ENCODE data around the gene PHACTR4. TPM values are rescaled to one million over a fixed set of nuclear protein-coding genes. Genes with fewer than 3 reads are reported as not detected.
A peak's percentile ranks its signal among the peaks of the same experiment; 100 is the strongest.

Gene PHACTR4
- total and polyA plus RNA-seq, 2 experiments from 2014 or later, result 35.4 to 47.1 TPM

GRCh38 chr1:28416509-28417194 is 47.1 kb downstream of the PHACTR4 start:
- Histone ChIP-seq H4K20me1 (replicated peaks; ENCODE audit: insufficient read depth) (no peaks in the 10 kb centered on the region), H3K4me1 (ENCODE audit: insufficient read depth) (peaks cover 43% of the 10 kb centered on the region), H2AFZ (no peak overlapping the region), H3K27ac (ENCODE audit: low read depth) (peak overlapping the region; percentile 1; the same call in 1 of the 2 replicates), H3K9me2 (ENCODE audit: insufficient read depth) (no peaks in the 10 kb centered on the region), H3K4me2 (no peak overlapping the region), H3F3A (replicated peaks; ENCODE audit: low read depth) (peaks cover 5% of the 10 kb centered on the region), H3K36me3 (ENCODE audit: insufficient read depth) (no peaks in the 10 kb centered on the region), H3K79me2 (replicated peaks; ENCODE audit: insufficient read depth) (peaks cover 54% of the 10 kb centered on the region), H3K27me3 (ENCODE audit: insufficient read depth) (no peaks in the 10 kb centered on the region), H3K4me3 (no peak overlapping the region)
- H3K36me3 Mint-ChIP-seq (ENCODE audit: low read depth), result no peaks in the 10 kb centered on the region
- no peak overlapping the region for H3K4me3 Mint-ChIP-seq
- peak overlapping the region; percentile 67; the same call in 1 of the 2 replicates for H3K27ac Mint-ChIP-seq
- H3K27me3 Mint-ChIP-seq (ENCODE audit: insufficient read depth, low read depth, poor library complexity), result peaks cover 3% of the 10 kb centered on the region
- TF ChIP-seq ZNF114 (CRISPR knock-in tag; IDR thresholded peaks at IDR 0.05) (no peak), EZH2 (IDR thresholded peaks at IDR 0.05; ENCODE audit: low read depth, unreplicated experiment) (no peak), EZH2phosphoT487 (IDR thresholded peaks at IDR 0.05; ENCODE audit: unreplicated experiment) (no peak), POLR2AphosphoS5 (IDR thresholded peaks at IDR 0.05; ENCODE audit: low read depth) (no peak), NANOG (IDR thresholded peaks at IDR 0.05; ENCODE audit: borderline replicate concordance) (no peak)
- TF ChIP-seq, protein P1, sequence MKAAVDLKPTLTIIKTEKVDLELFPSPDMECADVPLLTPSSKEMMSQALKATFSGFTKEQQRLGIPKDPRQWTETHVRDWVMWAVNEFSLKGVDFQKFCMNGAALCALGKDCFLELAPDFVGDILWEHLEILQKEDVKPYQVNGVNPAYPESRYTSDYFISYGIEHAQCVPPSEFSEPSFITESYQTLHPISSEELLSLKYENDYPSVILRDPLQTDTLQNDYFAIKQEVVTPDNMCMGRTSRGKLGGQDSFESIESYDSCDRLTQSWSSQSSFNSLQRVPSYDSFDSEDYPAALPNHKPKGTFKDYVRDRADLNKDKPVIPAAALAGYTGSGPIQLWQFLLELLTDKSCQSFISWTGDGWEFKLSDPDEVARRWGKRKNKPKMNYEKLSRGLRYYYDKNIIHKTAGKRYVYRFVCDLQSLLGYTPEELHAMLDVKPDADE (IDR thresholded peaks at IDR 0.05), result no peak
- ATAC-seq (no peak), DNase-seq (ENCODE audit: low spot score) (no peak)
- peaks cover 40% of the 10 kb centered on the region for H3K4me1 Mint-ChIP-seq
- no peaks in the 10 kb centered on the region for H3K9me3 Mint-ChIP-seq

DNA sequence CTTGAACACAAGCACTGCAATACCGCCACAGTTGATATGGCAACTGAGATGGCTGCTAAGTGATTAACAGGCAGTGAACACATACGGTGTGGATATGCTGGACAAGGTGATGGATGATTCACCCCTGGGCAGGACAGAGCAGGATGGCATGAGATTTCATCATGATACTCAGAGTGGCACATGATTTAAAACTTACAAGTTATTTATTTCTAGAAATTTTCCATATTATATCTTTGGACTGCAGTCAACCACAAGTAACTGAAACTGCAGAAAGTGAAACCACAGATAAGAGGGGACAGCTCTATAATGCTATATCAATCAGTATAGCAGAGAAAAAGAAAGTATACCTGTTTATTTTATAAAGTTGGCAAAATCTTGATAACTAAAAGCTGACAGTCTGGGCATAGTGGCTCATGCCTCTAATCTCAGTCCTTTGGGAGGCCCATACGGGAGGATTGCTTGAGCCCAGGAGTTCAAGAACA is 47.9 kb downstream of the PHACTR4 start:
- peaks cover 49% of the 10 kb centered on the region for H3K79me2 ChIP-seq (replicated peaks; ENCODE audit: insufficient read depth)
- no peak for TF ChIP-seq ZNF462 (CRISPR knock-in tag; IDR thresholded peaks at IDR 0.05)
- TF ChIP-seq POLR2AphosphoS5 (IDR thresholded peaks at IDR 0.05; ENCODE audit: low read depth), result no peak
- TF ChIP-seq EZH2phosphoT487 (IDR thresholded peaks at IDR 0.05; ENCODE audit: unreplicated experiment), result no peak
- no peak for TF ChIP-seq JUNB (IDR thresholded peaks at IDR 0.05; ENCODE audit: unreplicated experiment)
- TF ChIP-seq, protein P2, sequence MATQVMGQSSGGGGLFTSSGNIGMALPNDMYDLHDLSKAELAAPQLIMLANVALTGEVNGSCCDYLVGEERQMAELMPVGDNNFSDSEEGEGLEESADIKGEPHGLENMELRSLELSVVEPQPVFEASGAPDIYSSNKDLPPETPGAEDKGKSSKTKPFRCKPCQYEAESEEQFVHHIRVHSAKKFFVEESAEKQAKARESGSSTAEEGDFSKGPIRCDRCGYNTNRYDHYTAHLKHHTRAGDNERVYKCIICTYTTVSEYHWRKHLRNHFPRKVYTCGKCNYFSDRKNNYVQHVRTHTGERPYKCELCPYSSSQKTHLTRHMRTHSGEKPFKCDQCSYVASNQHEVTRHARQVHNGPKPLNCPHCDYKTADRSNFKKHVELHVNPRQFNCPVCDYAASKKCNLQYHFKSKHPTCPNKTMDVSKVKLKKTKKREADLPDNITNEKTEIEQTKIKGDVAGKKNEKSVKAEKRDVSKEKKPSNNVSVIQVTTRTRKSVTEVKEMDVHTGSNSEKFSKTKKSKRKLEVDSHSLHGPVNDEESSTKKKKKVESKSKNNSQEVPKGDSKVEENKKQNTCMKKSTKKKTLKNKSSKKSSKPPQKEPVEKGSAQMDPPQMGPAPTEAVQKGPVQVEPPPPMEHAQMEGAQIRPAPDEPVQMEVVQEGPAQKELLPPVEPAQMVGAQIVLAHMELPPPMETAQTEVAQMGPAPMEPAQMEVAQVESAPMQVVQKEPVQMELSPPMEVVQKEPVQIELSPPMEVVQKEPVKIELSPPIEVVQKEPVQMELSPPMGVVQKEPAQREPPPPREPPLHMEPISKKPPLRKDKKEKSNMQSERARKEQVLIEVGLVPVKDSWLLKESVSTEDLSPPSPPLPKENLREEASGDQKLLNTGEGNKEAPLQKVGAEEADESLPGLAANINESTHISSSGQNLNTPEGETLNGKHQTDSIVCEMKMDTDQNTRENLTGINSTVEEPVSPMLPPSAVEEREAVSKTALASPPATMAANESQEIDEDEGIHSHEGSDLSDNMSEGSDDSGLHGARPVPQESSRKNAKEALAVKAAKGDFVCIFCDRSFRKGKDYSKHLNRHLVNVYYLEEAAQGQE (IDR thresholded peaks at IDR 0.05; ENCODE audit: unreplicated experiment), result no peak
- TF ChIP-seq CREB1 (CRISPR knock-in tag; IDR thresholded peaks at IDR 0.05; ENCODE audit: low read depth), result no peak
- no peak for TF ChIP-seq NANOG (IDR thresholded peaks at IDR 0.05; ENCODE audit: borderline replicate concordance)

More for the DNA sequence above, 47.9 kb downstream of the PHACTR4 start:
- Mint-ChIP-seq H3K36me3 (ENCODE audit: low read depth) (no peaks in the 10 kb centered on the region), H3K27me3 (ENCODE audit: insufficient read depth, low read depth, poor library complexity) (peaks cover 3% of the 10 kb centered on the region), H3K4me1 (peaks cover 44% of the 10 kb centered on the region), H3K9me3 (no peaks in the 10 kb centered on the region), H3K4me3 (no peak overlapping the region), H3K27ac (no peak overlapping the region)
- DNase-seq (ENCODE audit: low spot score) (no peak), ATAC-seq (no peak)
- no peak overlapping the region for H2AFZ ChIP-seq
- peaks cover 46% of the 10 kb centered on the region for H3K4me1 ChIP-seq (ENCODE audit: insufficient read depth)
- no peak overlapping the region for H3K27ac ChIP-seq (ENCODE audit: low read depth)
- no peaks in the 10 kb centered on the region for H3K36me3 ChIP-seq (ENCODE audit: insufficient read depth)
- no peaks in the 10 kb centered on the region for H3K27me3 ChIP-seq (ENCODE audit: insufficient read depth)
- no peak overlapping the region for H3K4me3 ChIP-seq
- H3F3A ChIP-seq (replicated peaks; ENCODE audit: low read depth), result peaks cover 5% of the 10 kb centered on the region
- H3K4me2 ChIP-seq, result no peak overlapping the region
- no peaks in the 10 kb centered on the region for H4K20me1 ChIP-seq (replicated peaks; ENCODE audit: insufficient read depth)
- H3K9me2 ChIP-seq (ENCODE audit: insufficient read depth), result no peaks in the 10 kb centered on the region

Measured in GM23338 (cell line).